ENCODE data around the gene LCN1.

DNA sequence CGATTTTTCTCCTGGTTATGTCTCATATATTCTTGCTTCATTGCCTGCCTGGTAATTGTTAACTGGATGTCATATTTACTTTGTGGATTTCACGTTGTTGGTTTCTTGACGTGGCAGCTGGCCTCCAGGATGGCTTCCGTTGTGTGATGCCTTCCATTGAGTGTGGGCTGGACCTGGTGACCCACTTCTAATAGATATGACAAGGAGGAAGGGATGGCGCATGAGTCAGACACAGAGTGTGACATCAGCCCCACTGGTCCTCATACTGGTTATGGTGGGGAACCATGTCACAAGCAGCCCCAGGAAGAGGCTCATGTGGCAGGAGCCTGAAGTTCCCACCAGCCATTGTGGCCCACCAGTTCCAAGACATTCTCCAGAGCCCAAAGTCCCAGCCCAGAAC lies 34.0 kb downstream of the LCN1 start:
- TF ChIP-seq, protein P1, sequence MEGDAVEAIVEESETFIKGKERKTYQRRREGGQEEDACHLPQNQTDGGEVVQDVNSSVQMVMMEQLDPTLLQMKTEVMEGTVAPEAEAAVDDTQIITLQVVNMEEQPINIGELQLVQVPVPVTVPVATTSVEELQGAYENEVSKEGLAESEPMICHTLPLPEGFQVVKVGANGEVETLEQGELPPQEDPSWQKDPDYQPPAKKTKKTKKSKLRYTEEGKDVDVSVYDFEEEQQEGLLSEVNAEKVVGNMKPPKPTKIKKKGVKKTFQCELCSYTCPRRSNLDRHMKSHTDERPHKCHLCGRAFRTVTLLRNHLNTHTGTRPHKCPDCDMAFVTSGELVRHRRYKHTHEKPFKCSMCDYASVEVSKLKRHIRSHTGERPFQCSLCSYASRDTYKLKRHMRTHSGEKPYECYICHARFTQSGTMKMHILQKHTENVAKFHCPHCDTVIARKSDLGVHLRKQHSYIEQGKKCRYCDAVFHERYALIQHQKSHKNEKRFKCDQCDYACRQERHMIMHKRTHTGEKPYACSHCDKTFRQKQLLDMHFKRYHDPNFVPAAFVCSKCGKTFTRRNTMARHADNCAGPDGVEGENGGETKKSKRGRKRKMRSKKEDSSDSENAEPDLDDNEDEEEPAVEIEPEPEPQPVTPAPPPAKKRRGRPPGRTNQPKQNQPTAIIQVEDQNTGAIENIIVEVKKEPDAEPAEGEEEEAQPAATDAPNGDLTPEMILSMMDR (IDR thresholded peaks at IDR 0.05 in 4 of 5, conservative IDR thresholded peaks at IDR 0.05 in 1 of 5), result no peak
- TF ChIP-seq POLR2A (IDR thresholded peaks at IDR 0.05), result no peak
